Mesenchymal stem cell (in vitro differentiated cells and primary cell): ENCODE measurements around the gene UAP1L1.
A peak's percentile ranks its signal among the peaks of the same experiment; 100 is the strongest.

Experiments
- DNase-seq: peaks from one replicate; pipeline ENCODE4 v3.0.0-alpha.2; 2013
- H2AFZ ChIP-seq: one replicate; pipeline ENCODE4 v1.6.1; 2013; ENCODE audit warnings: low read depth, mild to moderate bottlenecking, control low read depth, inconsistent platforms, low read length, moderate library complexity
- H2AK5ac ChIP-seq: 2 replicates; pipeline ENCODE4 v1.6.1; 2013; ENCODE audit warnings: low read length, moderate library complexity, mild to moderate bottlenecking, inconsistent platforms; ENCODE audit not compliant: severe bottlenecking
- H2BK120ac ChIP-seq: one replicate; pipeline ENCODE4 v1.6.1; 2013; ENCODE audit warnings: low read depth, mild to moderate bottlenecking, inconsistent platforms, low read length, moderate library complexity
- H2BK12ac ChIP-seq, 2 experiments: one replicate each; pipeline ENCODE4 v1.6.1; 2013; ENCODE audit warnings: inconsistent platforms in 2 of 2, low read length in 2 of 2, mild to moderate bottlenecking in 2 of 2, moderate library complexity in 2 of 2, control low read depth in 1 of 2
- H2BK15ac ChIP-seq: one replicate; pipeline ENCODE4 v1.6.1; 2013; ENCODE audit warnings: mild to moderate bottlenecking, low read depth, inconsistent platforms; ENCODE audit not compliant: poor library complexity, severe bottlenecking
- H2BK5ac ChIP-seq: 2 replicates; pipeline ENCODE4 v1.6.1; 2013; ENCODE audit warnings: low read depth, mild to moderate bottlenecking, low read length, control low read depth, inconsistent platforms; ENCODE audit not compliant: poor library complexity, severe bottlenecking
- H3K14ac ChIP-seq, 2 experiments: one replicate each; pipeline ENCODE4 v1.6.1; 2013; ENCODE audit warnings: inconsistent platforms in 2 of 2, low read length in 2 of 2, control low read depth in 1 of 2, mild to moderate bottlenecking in 1 of 2, moderate library complexity in 1 of 2
- H3K18ac ChIP-seq, 2 experiments: one replicate each; pipeline ENCODE4 v1.6.1; 2013; ENCODE audit warnings: inconsistent platforms in 2 of 2, low read length in 2 of 2, control low read depth in 1 of 2, low read depth in 1 of 2, mild to moderate bottlenecking in 1 of 2
- H3K23ac ChIP-seq, 2 experiments: one replicate each; pipeline ENCODE4 v1.6.1; 2013; ENCODE audit warnings: inconsistent platforms in 2 of 2, low read length in 2 of 2, mild to moderate bottlenecking in 2 of 2, moderate library complexity in 2 of 2, control low read depth in 1 of 2
- H3K27ac ChIP-seq: 2 replicates; pipeline ENCODE4 v1.5.1; 2013; ENCODE audit warnings: mild to moderate bottlenecking, moderate library complexity, low read length, control low read depth, inconsistent platforms; ENCODE audit not compliant: poor library complexity, severe bottlenecking
- H3K27me3 ChIP-seq, 2 experiments: 2 replicates each; pipeline versions ENCODE4 v1.6.1 to v1.7.0; 2013; ENCODE audit warnings: low read length in 2 of 2, mild to moderate bottlenecking in 2 of 2, moderate library complexity in 2 of 2, control low read depth in 1 of 2, inconsistent platforms in 1 of 2; ENCODE audit not compliant: control insufficient read depth in 1 of 2, insufficient read depth in 1 of 2
- H3K36me3 ChIP-seq, 2 experiments: 2 replicates each; pipeline versions ENCODE4 v1.6.1 to v1.7.0; 2013; ENCODE audit warnings: low read length in 2 of 2, control low read depth in 1 of 2, inconsistent platforms in 1 of 2, low read depth in 1 of 2, mild to moderate bottlenecking in 1 of 2; ENCODE audit not compliant: insufficient read depth in 2 of 2, control insufficient read depth in 1 of 2
- H3K4ac ChIP-seq, 2 experiments: one replicate each; pipeline ENCODE4 v1.6.1; 2013; ENCODE audit warnings: inconsistent platforms in 2 of 2, low read length in 2 of 2, mild to moderate bottlenecking in 2 of 2, moderate library complexity in 2 of 2, control low read depth in 1 of 2, low read depth in 1 of 2
- H3K4me1 ChIP-seq: 2 replicates; pipeline ENCODE4 v1.6.1; 2013; ENCODE audit warnings: low read depth, low read length, control low read depth; ENCODE audit not compliant: control insufficient read depth, insufficient read depth
- H3K4me2 ChIP-seq: 2 replicates; pipeline ENCODE4 v1.6.1; 2013; ENCODE audit warnings: low read length, mild to moderate bottlenecking, inconsistent platforms; ENCODE audit not compliant: poor library complexity, severe bottlenecking
- H3K4me3 ChIP-seq, 2 experiments: 2 replicates each; pipeline versions ENCODE4 v1.5.1 to v1.7.0; 2013; ENCODE audit warnings: low read length in 2 of 2, mild to moderate bottlenecking in 2 of 2, control low read depth in 1 of 2, low read depth in 1 of 2; ENCODE audit not compliant: insufficient read depth in 1 of 2
- H3K79me1 ChIP-seq: replicated peaks from 2 replicates; pipeline ENCODE4 v1.6.1; 2013; ENCODE audit warnings: mild to moderate bottlenecking, control low read depth, low read length, inconsistent platforms; ENCODE audit not compliant: poor library complexity, severe bottlenecking
- H3K9ac ChIP-seq: 2 replicates; pipeline ENCODE4 v1.7.0; 2013; ENCODE audit warnings: mild to moderate bottlenecking, low read length, moderate library complexity
- H3K9me3 ChIP-seq: 2 replicates; pipeline ENCODE4 v1.7.0; 2013; ENCODE audit warnings: mild to moderate bottlenecking, low read length; ENCODE audit not compliant: control insufficient read depth
- H4K8ac ChIP-seq: one replicate; pipeline ENCODE4 v1.6.1; 2013; ENCODE audit warnings: inconsistent platforms, mild to moderate bottlenecking, low read length, moderate library complexity
- H4K91ac ChIP-seq: one replicate; pipeline ENCODE4 v1.6.1; 2013; ENCODE audit warnings: mild to moderate bottlenecking, low read length, inconsistent platforms
- WGBS: methylation state at CpG from one replicate; pipeline ENCODE4 v1.1.7; 2013; ENCODE audit warnings: mixed read lengths; 5-methylcytosine and 5-hydroxymethylcytosine counted together

The UAP1L1 gene

GRCh38 chr9:137115394-137116026, 38.2 kb downstream of the UAP1L1 start:
- Histone ChIP-seq H2BK15ac (no peak overlapping the region), H3K9ac (peak overlapping the region; percentile 62), H3K79me1 (peaks cover 6% of the 10 kb centered on the region), H2AK5ac (no peak overlapping the region), H3K4me3 (peak overlapping the region in 1 of 2 experiments; percentile 73), H2BK12ac (peak overlapping the region; percentile 18 to 29), H3K9me3 (no peaks in the 10 kb centered on the region), H3K14ac (no peak overlapping the region), H2AFZ (no peak overlapping the region), H3K36me3 (peaks cover 21 to 37% of the 10 kb centered on the region in 2 experiments), H3K27me3 (no peaks in the 10 kb centered on the region), H2BK5ac (no peak overlapping the region), H3K23ac (no peak overlapping the region), H2BK120ac (no peak overlapping the region), H3K27ac (no peak overlapping the region), H3K4me2 (no peak overlapping the region), H4K8ac (peak overlapping the region; percentile 35), H3K4me1 (peaks cover 18% of the 10 kb centered on the region), H3K18ac (no peak overlapping the region), H4K91ac (no peak overlapping the region), H3K4ac (no peak overlapping the region)
- no peak for DNase-seq
- 89% methylated on average over 21 of the region's 21 CpGs for WGBS

- WGBS: 64% methylated on average over 5 of the region's 6 CpGs
- Histone ChIP-seq H4K8ac (no peak overlapping the region), H3K27ac (no peak overlapping the region), H3K14ac (no peak overlapping the region), H3K18ac (no peak overlapping the region), H3K27me3 (no peaks in the 10 kb centered on the region), H2BK15ac (no peak overlapping the region), H3K9me3 (no peaks in the 10 kb centered on the region), H3K4ac (no peak overlapping the region), H3K36me3 (peaks cover 15 to 31% of the 10 kb centered on the region in 2 experiments), H3K79me1 (peaks cover 6% of the 10 kb centered on the region), H2BK120ac (no peak overlapping the region), H2AFZ (no peak overlapping the region), H3K23ac (no peak overlapping the region), H2BK12ac (no peak overlapping the region), H3K4me1 (peaks cover 18% of the 10 kb centered on the region), H4K91ac (no peak overlapping the region), H3K9ac (no peak overlapping the region), H2BK5ac (no peak overlapping the region), H2AK5ac (no peak overlapping the region), H3K4me3 (no peak overlapping the region), H3K4me2 (no peak overlapping the region)
- DNase-seq: no peak
Observed at GRCh38 chr9:137116027-137116507, 38.8 kb downstream of the UAP1L1 start.

- Histone ChIP-seq H3K27me3 (no peaks in the 10 kb centered on the region), H2BK12ac (no peak overlapping the region), H3K4me1 (peaks cover 19% of the 10 kb centered on the region), H2AK5ac (no peak overlapping the region), H3K9ac (no peak overlapping the region), H3K27ac (no peak overlapping the region), H3K14ac (no peak overlapping the region), H3K9me3 (no peaks in the 10 kb centered on the region), H2BK15ac (no peak overlapping the region), H3K23ac (no peak overlapping the region), H4K91ac (no peak overlapping the region), H3K4me2 (no peak overlapping the region), H2AFZ (no peak overlapping the region), H3K18ac (no peak overlapping the region), H3K4me3 (no peak overlapping the region), H3K36me3 (peaks cover 10 to 27% of the 10 kb centered on the region in 2 experiments), H2BK120ac (no peak overlapping the region), H3K4ac (no peak overlapping the region), H4K8ac (no peak overlapping the region), H2BK5ac (no peak overlapping the region), H3K79me1 (peaks cover 6% of the 10 kb centered on the region)
- DNase-seq: no peak
- WGBS: 74% methylated on average over 14 of the region's 17 CpGs
Observed at GRCh38 chr9:137116728-137117127, 39.4 kb downstream of the UAP1L1 start.

- Histone ChIP-seq H3K27me3 (no peaks in the 10 kb centered on the region), H2BK5ac (no peak overlapping the region), H3K79me1 (peaks cover 7% of the 10 kb centered on the region), H2AK5ac (no peak overlapping the region), H4K8ac (no peak overlapping the region), H3K27ac (no peak overlapping the region), H3K36me3 (peaks cover 5 to 21% of the 10 kb centered on the region in 2 experiments), H3K9ac (no peak overlapping the region), H3K23ac (no peak overlapping the region), H2BK12ac (no peak overlapping the region), H3K9me3 (no peaks in the 10 kb centered on the region), H3K4me1 (peaks cover 19% of the 10 kb centered on the region), H3K4me3 (no peak overlapping the region), H3K4me2 (no peak overlapping the region), H3K18ac (no peak overlapping the region), H3K4ac (no peak overlapping the region), H4K91ac (peak overlapping the region; percentile 61), H3K14ac (no peak overlapping the region), H2BK15ac (no peak overlapping the region), H2BK120ac (no peak overlapping the region), H2AFZ (no peak overlapping the region)
- no peak for DNase-seq
- WGBS: 93% methylated on average over 15 of the region's 15 CpGs
Observed at GRCh38 chr9:137117269-137117731, 40.0 kb downstream of the UAP1L1 start.
